Left lung (tissue), 10 donors: Measurements from ENCODE around the gene EXOC7. TPM values are rescaled to one million over a fixed set of nuclear protein-coding genes. Genes with fewer than 3 reads are reported as not detected.

Source experiments
- ATAC-seq: fragments of 200-7000 bp; cut with Tn5 transposase; one replicate; pipeline ENCODE4 v1.9.1; 2020; ENCODE audit warnings: moderate library complexity
- DNase-seq, 4 donors: peaks; one replicate each; pipeline ENCODE4 v3.0.0-alpha.2; 2013 to 2020
- H3K27ac ChIP-seq, 2 donors: fragments of 200-600 bp; sonication (generic) in 1 of 2; one replicate each; pipeline versions ENCODE4 v1.5.0 to v1.8.0; 2020 to 2021
- H3K27me3 ChIP-seq, 2 donors: fragments of 200-600 bp; sonication (generic) in 1 of 2; one replicate each; pipeline versions ENCODE4 v1.5.0 to v1.8.0; 2020 to 2021
- H3K36me3 ChIP-seq, 2 donors: fragments of 200-600 bp; sonication (generic) in 1 of 2; one replicate each; pipeline versions ENCODE4 v1.5.0 to v1.8.0; 2020 to 2021
- H3K4me1 ChIP-seq, 2 donors: fragments of 200-600 bp; one replicate each; pipeline ENCODE4 v1.8.0; 2021
- H3K4me3 ChIP-seq, 2 donors: fragments of 200-600 bp; sonication (generic) in 1 of 2; one replicate each; pipeline versions ENCODE4 v1.5.0 to v1.8.0; 2020 to 2021; ENCODE audit warnings: mild to moderate bottlenecking in 1 of 2
- H3K9me3 ChIP-seq, 2 donors: fragments of 200-600 bp; sonication (generic) in 1 of 2; one replicate each; pipeline versions ENCODE4 v1.5.0 to v1.8.0; 2020 to 2021
- CTCF ChIP-seq, 2 donors: fragments of 200-600 bp; sonication (generic) in 1 of 2; IDR thresholded peaks; one replicate each; pipeline versions ENCODE4 v1.5.0 to v1.8.0; 2021; ENCODE audit warnings: antibody characterized with exemption in 2 of 2
- intact Hi-C, 2 donors: fragments of 100-400 bp; cut with DNase I; formaldehyde crosslinking; loops; one replicate each; pipeline versions ENCODE4 v1.11.2 to v1.14.2; 2022
- polyA plus RNA-seq, 6 donors: library from polyadenylated mRNA; unstranded; fragments of 120-200 nt; gene quantifications; one replicate each; pipeline ENCODE4 v1.2.1, GENCODE V29; 2013; ENCODE audit not compliant: insufficient read length in 6 of 6
- total RNA-seq, 2 donors: library from RNA; stranded (reverse); fragmentation: NEBNext Ultra II Directional; extraction: Animal tissue kit (Norgen Biotek cat#: 25700); gene quantifications; one replicate each; pipeline ENCODE4 v1.2.1, GENCODE V29; 2021
- donor health status: DM: no; HTN: yes; CAD: no.
- donor health status: DM: no; HTN: no; CAD: no.

Gene EXOC7
- total and polyA plus RNA-seq, 8 donors = 114 to 178 (median 162) TPM

- intact Hi-C loops = loop anchor here in 1 of 2 donors (5.0 kb wide), 2 partner anchors 55 to 160 kb away; no protein-coding TSS in a partner anchor
- H3K27ac ChIP-seq = no peak overlapping the region
- H3K9me3 ChIP-seq = no peaks in the 10 kb centered on the region
- H3K4me3 ChIP-seq = peak overlapping the region; percentile 15 to 30
- DNase-seq = peak in 1 of 4 donors; percentile 84
- H3K36me3 ChIP-seq = no peaks in the 10 kb centered on the region
- peaks cover 3 to 9% of the 10 kb centered on the region in 2 donors for H3K4me1 ChIP-seq
- peak; percentile 49 for ATAC-seq
- TF ChIP-seq CTCF (IDR thresholded peaks at IDR 0.05) = no peak
- peaks cover 0 to 6% of the 10 kb centered on the region in 2 donors for H3K27me3 ChIP-seq
These were observed 18.4 kb upstream of the EXOC7 start for GRCh38 chr17:76121932-76122430.

- H3K4me3 ChIP-seq = no peak overlapping the region
- H3K36me3 ChIP-seq = no peaks in the 10 kb centered on the region
- no peak overlapping the region for H3K27ac ChIP-seq
- peaks cover 3 to 9% of the 10 kb centered on the region in 2 donors for H3K4me1 ChIP-seq
- no peak for ATAC-seq
- no peak for DNase-seq
- no peaks in the 10 kb centered on the region for H3K9me3 ChIP-seq
- intact Hi-C loops = loop anchor here in 1 of 2 donors (5.0 kb wide), 2 partner anchors 57 to 162 kb away; no protein-coding TSS in a partner anchor
- TF ChIP-seq CTCF (IDR thresholded peaks at IDR 0.05) = no peak
- peaks cover 0 to 6% of the 10 kb centered on the region in 2 donors for H3K27me3 ChIP-seq
These were observed 17.0 kb upstream of the EXOC7 start for GRCh38 chr17:76120658-76121008.

GRCh38 chr17:76119409-76120371, 16.1 kb upstream of the EXOC7 start:
- H3K4me1 ChIP-seq = peaks cover 3 to 9% of the 10 kb centered on the region in 2 donors
- TF ChIP-seq CTCF (IDR thresholded peaks at IDR 0.05) = no peak
- no peaks in the 10 kb centered on the region for H3K36me3 ChIP-seq
- peaks cover 0 to 6% of the 10 kb centered on the region in 2 donors for H3K27me3 ChIP-seq
- ATAC-seq (no peak), DNase-seq (no peak)
- H3K27ac ChIP-seq = no peak overlapping the region
- H3K4me3 ChIP-seq = no peak overlapping the region
- no peaks in the 10 kb centered on the region for H3K9me3 ChIP-seq
- intact Hi-C loops = loop anchor here in 1 of 2 donors (5.0 kb wide), 2 partner anchors 58 to 163 kb away; no protein-coding TSS in a partner anchor

GRCh38 chr17:76115138-76115754, 11.7 kb upstream of the EXOC7 start:
- no peak for TF ChIP-seq CTCF (IDR thresholded peaks at IDR 0.05)
- intact Hi-C loops = no loop called here
- H3K36me3 ChIP-seq = no peaks in the 10 kb centered on the region
- no peak overlapping the region for H3K27ac ChIP-seq
- H3K9me3 ChIP-seq = no peaks in the 10 kb centered on the region
- ATAC-seq = no peak
- H3K4me3 ChIP-seq = no peak overlapping the region
- H3K4me1 ChIP-seq = no peaks in the 10 kb centered on the region
- DNase-seq = no peak
- no peaks in the 10 kb centered on the region for H3K27me3 ChIP-seq

GRCh38 chr17:76111956-76112355, 8.4 kb upstream of the EXOC7 start:
- Histone ChIP-seq H3K36me3 (no peaks in the 10 kb centered on the region), H3K4me3 (no peak overlapping the region), H3K4me1 (no peaks in the 10 kb centered on the region), H3K27me3 (no peaks in the 10 kb centered on the region), H3K27ac (no peak overlapping the region), H3K9me3 (no peaks in the 10 kb centered on the region)
- TF ChIP-seq CTCF (IDR thresholded peaks at IDR 0.05) = no peak
- DNase-seq = no peak
- no peak for ATAC-seq
- intact Hi-C loops = no loop called here
